K562 (cell line): ENCODE data around the gene PTPRM. TPM values are rescaled to one million over a fixed set of nuclear protein-coding genes. Genes with fewer than 3 reads are reported as not detected.

ENCODE experiments used
- ATAC-seq: fragments of 200-7000 bp; cut with Tn5 transposase; 3 replicates; pipeline ENCODE4 v1.9.1; 2020; ENCODE audit warnings: moderate library complexity
- BruUV-seq: library from RNA; stranded (reverse); fragments of 400-500 nt; replicated peaks from 2 replicates; lab custom pipeline; 2021; lab: Mats Ljungman, UMichigan
- CTCF ChIA-PET: fragments of 300-600 bp; formaldehyde crosslinking; extraction: SDS; loops from one replicate; lab custom pipeline; 2021; ENCODE audit warnings: low intra/inter-chr PET ratio; lab: Yijun Ruan, JAX
- POLR2A ChIA-PET: fragments of 300-600, 350-650 bp; sonication (Branson Sonifier 250); formaldehyde crosslinking; extraction: SDS; loops from one replicate; lab custom pipeline; 2021; ENCODE audit warnings: antibody characterized with exemption, inconsistent platforms; lab: Yijun Ruan, JAX
- DNase-seq, 4 experiments: peaks; one replicate each; pipeline versions ENCODE4 v3.0.0 to v3.0.0-alpha.2; 2011 to 2018; ENCODE audit warnings: low spot score in 3 of 4, mixed read lengths in 3 of 4; ENCODE audit errors: extremely low read depth in 1 of 4
- FAIRE-seq: peaks from 2 replicates; lab custom pipeline; 2011; peaks lifted over from hg19 to GRCh38; lab: Jason Lieb, UNC
- H2AFZ ChIP-seq: 2 replicates; pipeline ENCODE4 v1.6.0; 2011; ENCODE audit warnings: low read depth, low read length, control low read depth, inconsistent platforms
- H3K27ac ChIP-seq: fragments of 200-600 bp; 3 replicates; pipeline ENCODE4 v1.8.0; 2011; ENCODE audit warnings: low read depth, mild to moderate bottlenecking, control low read depth, inconsistent platforms, low read length, moderate library complexity, mixed read lengths; ENCODE audit errors: extremely low read depth
- H3K27me3 ChIP-seq, 2 experiments: fragments of 300-600 bp in 1 of 2; 2 replicates in 1 of 2; 3 replicates in 1 of 2; pipeline versions ENCODE4 v1.6.0 to v1.8.0; 2011; ENCODE audit warnings: inconsistent platforms in 2 of 2, low read length in 2 of 2, mild to moderate bottlenecking in 1 of 2, mixed read lengths in 1 of 2, moderate library complexity in 1 of 2; ENCODE audit not compliant: control insufficient read depth in 2 of 2, insufficient read depth in 2 of 2
- H3K36me3 ChIP-seq: fragments of 300-600 bp; 3 replicates; pipeline ENCODE4 v1.8.0; 2011; ENCODE audit warnings: mild to moderate bottlenecking, low read length, inconsistent platforms; ENCODE audit not compliant: control insufficient read depth, insufficient read depth
- H3K4me1 ChIP-seq, 2 experiments: fragments of 200-600 bp in 1 of 2; replicated peaks in 1 of 2; 2 replicates in 1 of 2; 3 replicates in 1 of 2; pipeline versions ENCODE4 v1.5.1 to v1.8.0; 2011; ENCODE audit warnings: inconsistent platforms in 2 of 2, low read length in 2 of 2, mild to moderate bottlenecking in 1 of 2, mixed read lengths in 1 of 2, moderate library complexity in 1 of 2; ENCODE audit not compliant: control insufficient read depth in 2 of 2, insufficient read depth in 2 of 2
- H3K4me2 ChIP-seq: 2 replicates; pipeline ENCODE4 v1.6.1; 2011; ENCODE audit warnings: low read length, control low read depth, inconsistent platforms, mixed read lengths; ENCODE audit not compliant: insufficient read depth
- H3K4me3 ChIP-seq: fragments of 200-600 bp; sonication (generic), shearing (Covaris generic); 2 replicates; pipeline ENCODE4 v1.5.1; 2016; ENCODE audit warnings: control low read depth, inconsistent platforms
- H3K79me2 ChIP-seq: fragments of 200-600 bp; 3 replicates; pipeline ENCODE4 v1.8.0; 2011; ENCODE audit warnings: low read length, inconsistent platforms; ENCODE audit not compliant: control insufficient read depth, insufficient read depth
- H3K9ac ChIP-seq, 2 experiments: 2 replicates each; pipeline versions ENCODE4 v1.6.0 to v1.6.1; 2011; ENCODE audit warnings: low read depth in 2 of 2, low read length in 2 of 2, control low read depth in 1 of 2, inconsistent platforms in 1 of 2, mild to moderate bottlenecking in 1 of 2, mixed read lengths in 1 of 2; ENCODE audit not compliant: insufficient read depth in 1 of 2
- H3K9me1 ChIP-seq: one replicate; pipeline ENCODE4 v1.6.0; 2011; ENCODE audit warnings: inconsistent platforms, mild to moderate bottlenecking, low read length, moderate library complexity; ENCODE audit not compliant: control insufficient read depth, insufficient read depth
- H3K9me3 ChIP-seq: replicated peaks from 2 replicates; pipeline ENCODE4 v1.5.1; 2011; ENCODE audit warnings: low read depth, low read length, inconsistent platforms; ENCODE audit not compliant: control insufficient read depth, insufficient read depth
- H4K20me1 ChIP-seq: replicated peaks from 2 replicates; pipeline ENCODE4 v1.6.1; 2011; ENCODE audit warnings: low read length, inconsistent platforms, mixed read lengths; ENCODE audit not compliant: control insufficient read depth, insufficient read depth
- BMI1 ChIP-seq: fragments of 150-350 bp; IDR thresholded peaks from 2 replicates; pipeline ENCODE4 v1.6.1; 2014; ENCODE audit warnings: low read length
- CREM ChIP-seq: IDR thresholded peaks from 2 replicates; pipeline ENCODE4 v1.6.1; 2014; ENCODE audit warnings: antibody characterized with exemption, low read depth
- EGR1 ChIP-seq: fragments of 450-650 bp; conservative IDR thresholded peaks from 2 replicates; pipeline ENCODE4 v1.6.1; 2017; ENCODE audit warnings: mild to moderate bottlenecking
- FOXA1 ChIP-seq: fragments of 450-650 bp; IDR thresholded peaks from 2 replicates; pipeline ENCODE4 v1.6.1; 2016; ENCODE audit warnings: mild to moderate bottlenecking, borderline replicate concordance
- FOXA3 ChIP-seq, 2 experiments: fragments of 450-650 bp in 1 of 2; sonication (generic) in 1 of 2; formaldehyde crosslinking; IDR thresholded peaks in 1 of 2; conservative IDR thresholded peaks in 1 of 2; 2 replicates each; pipeline versions ENCODE4 v1.4.0 to v1.8.0; 2020 to 2022; ENCODE audit warnings: mild to moderate bottlenecking in 2 of 2, missing genetic modification reagents in 1 of 2
- FOXJ3 ChIP-seq: sonication (generic); formaldehyde crosslinking; IDR thresholded peaks from 2 replicates; pipeline ENCODE4 v1.4.0; 2020; ENCODE audit warnings: mild to moderate bottlenecking, missing genetic modification reagents
- GTF2F1 ChIP-seq: IDR thresholded peaks from 2 replicates; pipeline ENCODE4 v1.6.1; 2011; ENCODE audit warnings: low read depth, low read length, improper control_type of control experiment
- MAFF ChIP-seq: IDR thresholded peaks from 2 replicates; pipeline ENCODE4 v1.6.1; 2012; ENCODE audit warnings: low read length, improper control_type of control experiment
- NFIC ChIP-seq: fragments of 450-650 bp; IDR thresholded peaks from 2 replicates; pipeline ENCODE4 v1.6.1; 2017; ENCODE audit warnings: mild to moderate bottlenecking, inconsistent platforms
- NFXL1 ChIP-seq: fragments of 450-650 bp; formaldehyde crosslinking; IDR thresholded peaks from 2 replicates; pipeline ENCODE4 v1.4.0; 2021; ENCODE audit warnings: mild to moderate bottlenecking
- RFX7 ChIP-seq: fragments of 250-450 bp; sonication (Bioruptor Pico); IDR thresholded peaks from 2 replicates; pipeline ENCODE4 v1.5.1; 2021; ENCODE audit warnings: mild to moderate bottlenecking
- RHOXF2B ChIP-seq: fragments of 250-450 bp; sonication (Bioruptor Pico); conservative IDR thresholded peaks from 2 replicates; pipeline ENCODE4 v1.5.1; 2021
- SNRNP70 ChIP-seq: fragments of 200-400 bp; formaldehyde crosslinking; optimal IDR thresholded peaks from 2 replicates; pipeline ENCODE3; 2017; ENCODE audit warnings: low read depth, low read length
- ZKSCAN1 ChIP-seq: fragments of 150-350 bp; IDR thresholded peaks from 2 replicates; pipeline ENCODE4 v1.6.1; 2016; ENCODE audit warnings: low read depth, low read length
- ZNF133 ChIP-seq: fragments of 250-450 bp; sonication (Bioruptor Pico); IDR thresholded peaks from 2 replicates; pipeline ENCODE4 v1.4.0; 2020; ENCODE audit warnings: mild to moderate bottlenecking
- ZNF445 ChIP-seq: fragments of 250-450 bp; sonication (Bioruptor Pico); IDR thresholded peaks from 2 replicates; pipeline ENCODE4 v1.4.0; 2020; ENCODE audit warnings: low read depth, mild to moderate bottlenecking, moderate library complexity
- ZNF507 ChIP-seq: conservative IDR thresholded peaks from 2 replicates; pipeline ENCODE4 v1.6.1; 2017; ENCODE audit warnings: missing genetic modification characterization, missing compliant biosample characterization
- WGBS: fragments of 100-300 bp; shearing (Covaris generic); methylation state at CpG from one replicate; pipeline ENCODE4 v1.1.6; 2016; ENCODE audit warnings: low coverage, mixed read lengths; ENCODE audit not compliant: insufficient coverage; ENCODE audit errors: missing lambda C conversion rate; 5-methylcytosine and 5-hydroxymethylcytosine counted together
- in situ Hi-C: fragments of 300-500 bp; cut with MboI; formaldehyde crosslinking; loops from 4 replicates; pipeline ENCODE4 v1.15.0; 2018; ENCODE audit warnings: inconsistent platforms, mixed read lengths
- intact Hi-C: fragments of 100-400 bp; cut with micrococcal nuclease; formaldehyde crosslinking; loops from 2 replicates; pipeline ENCODE4 v1.14.2; 2022
- polyA plus RNA-seq, 8 experiments: library from polyadenylated mRNA; depleted of rRNA in 4 of 8; stranded (reverse) in 5 of 8; unstranded in 3 of 8; fragments of >200 nt; fragmentation: Nextera tagmentation in 2 of 8; fragmentation: Illumina TruSeq in 1 of 8; extraction: Ambion mirVana in 2 of 8; extraction: Trizol in 1 of 8; gene quantifications; 2 replicates each; pipeline versions ENCODE4 v1.2.1 to v1.2.3, GENCODE V29; 2011 to 2014; ENCODE audit warnings: inconsistent platforms in 1 of 8, missing spikeins in 1 of 8
- total RNA-seq, 7 experiments: library from RNA; depleted of rRNA in 6 of 7; stranded (reverse); fragments of >200 nt in 6 of 7; fragmentation: Illumina TruSeq in 2 of 7; extraction: Trizol in 2 of 7; gene quantifications; 2 replicates each; pipeline versions ENCODE4 v1.2.1 to v1.2.3, GENCODE V29; 2011 to 2021; ENCODE audit warnings: low replicate concordance in 1 of 7
- TF ChIP-seq, protein P1 (sequence below), 2 experiments: fragments of 450-650 bp in 1 of 2; sonication (generic) in 1 of 2; formaldehyde crosslinking in 1 of 2; IDR thresholded peaks in 1 of 2; conservative IDR thresholded peaks in 1 of 2; 2 replicates each; pipeline versions ENCODE4 v1.6.1 to v1.8.1; 2016 to 2023; ENCODE audit warnings: mild to moderate bottlenecking in 2 of 2, moderate library complexity in 2 of 2, inconsistent platforms in 1 of 2, missing genetic modification reagents in 1 of 2

The PTPRM gene
- total and polyA plus RNA-seq, 9 of the 15 experiments (the other 6 are each of a cell fraction or from before 2014, with no cell fraction given) = 0.03 to 0.16 (median 0.08) TPM; not detected in 3

GRCh38 chr18:7730682-7731081 is 163.6 kb downstream of the PTPRM start:
- DNase-seq (no peak), ATAC-seq (no peak), FAIRE-seq (no peak)
- ChIA-PET POLR2A (no interaction called here), CTCF (no interaction called here)
- in situ Hi-C loops (no loop called here), intact Hi-C loops (loop anchor here (10.0 kb wide), 1 partner anchor 64 kb away; no protein-coding TSS in a partner anchor)
- Histone ChIP-seq H3K36me3 (no peaks in the 10 kb centered on the region), H3K27me3 (no peaks in the 10 kb centered on the region), H3K4me2 (no peak overlapping the region), H3K9ac (no peak overlapping the region), H3K4me1 (no peaks in the 10 kb centered on the region), H2AFZ (no peak overlapping the region), H3K4me3 (no peak overlapping the region), H3K9me3 (no peaks in the 10 kb centered on the region), H4K20me1 (no peaks in the 10 kb centered on the region), H3K9me1 (no peaks in the 10 kb centered on the region), H3K79me2 (no peaks in the 10 kb centered on the region), H3K27ac (no peak overlapping the region)
- WGBS = 1% methylated on average over 4 of the region's 4 CpGs
- BruUV-seq = no TSS peak
- TF ChIP-seq RHOXF2B (no peak), ZKSCAN1 (no peak), NFIC (no peak), FOXJ3 (CRISPR knock-in tag) (no peak), FOXA1 (no peak), BMI1 (no peak), EGR1 (no peak), NFXL1 (CRISPR knock-in tag) (no peak), RFX7 (CRISPR knock-in tag) (no peak)

GRCh38 chr18:7733642-7734041 is 166.5 kb downstream of the PTPRM start:
- in situ Hi-C loops = no loop called here
- CTCF ChIA-PET = no interaction called here

More at GRCh38 chr18:7733642-7734041, 166.5 kb downstream of the PTPRM start:
- Histone ChIP-seq H4K20me1 (no peaks in the 10 kb centered on the region), H3K9ac (no peak overlapping the region), H3K27ac (no peak overlapping the region), H3K36me3 (no peaks in the 10 kb centered on the region), H3K79me2 (no peaks in the 10 kb centered on the region), H3K4me1 (no peaks in the 10 kb centered on the region), H3K9me3 (no peaks in the 10 kb centered on the region), H3K4me3 (no peak overlapping the region), H2AFZ (no peak overlapping the region), H3K27me3 (no peaks in the 10 kb centered on the region), H3K4me2 (no peak overlapping the region), H3K9me1 (no peaks in the 10 kb centered on the region)
- intact Hi-C loops = loop anchor here (10.0 kb wide), 1 partner anchor 61 kb away; no protein-coding TSS in a partner anchor
- 0% methylated on average over 1 of the region's 1 CpG for WGBS
- no TSS peak for BruUV-seq
- FAIRE-seq (no peak), DNase-seq (no peak), ATAC-seq (no peak)
- POLR2A ChIA-PET = no interaction called here
- TF ChIP-seq SNRNP70 = no peak
- TF ChIP-seq MAFF = no peak
- no peak for TF ChIP-seq GTF2F1
- TF ChIP-seq, protein P1, sequence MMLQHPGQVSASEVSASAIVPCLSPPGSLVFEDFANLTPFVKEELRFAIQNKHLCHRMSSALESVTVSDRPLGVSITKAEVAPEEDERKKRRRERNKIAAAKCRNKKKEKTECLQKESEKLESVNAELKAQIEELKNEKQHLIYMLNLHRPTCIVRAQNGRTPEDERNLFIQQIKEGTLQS (IDR thresholded peaks at IDR 0.05) = no peak
- TF ChIP-seq, protein P1 (CRISPR knock-in tag; conservative IDR thresholded peaks at IDR 0.05) = no peak
- no peak for TF ChIP-seq ZNF507
- no peak for TF ChIP-seq ZNF133 (CRISPR knock-in tag)
- TF ChIP-seq FOXA3 (CRISPR knock-in tag; conservative IDR thresholded peaks at IDR 0.05 in 1 of 2, IDR thresholded peaks at IDR 0.05 in 1 of 2) = no peak
- TF ChIP-seq ZNF445 (CRISPR knock-in tag) = no peak
- no peak for TF ChIP-seq CREM
